H54 (cell line): ENCODE data around the gene SMG6.
"Not testable (repeated sequence)": the region's sequence is repeated elsewhere in the genome, so short reads cannot be mapped to it uniquely, and the experiment has no call there.

Experiments used
- DNase-seq: peaks from one replicate; pipeline ENCODE4 v3.0.0; 2011; ENCODE audit warnings: low spot score, mixed read lengths; ENCODE audit not compliant: insufficient read length
- FAIRE-seq: peaks from 3 replicates; lab custom pipeline; 2011; peaks lifted over from hg19 to GRCh38; lab: Jason Lieb, UNC
- POLR2A ChIP-seq: IDR thresholded peaks from 2 replicates; pipeline ENCODE4 v1.6.1; 2011; ENCODE audit warnings: low read depth, mild to moderate bottlenecking, low read length

The SMG6 gene

DNA sequence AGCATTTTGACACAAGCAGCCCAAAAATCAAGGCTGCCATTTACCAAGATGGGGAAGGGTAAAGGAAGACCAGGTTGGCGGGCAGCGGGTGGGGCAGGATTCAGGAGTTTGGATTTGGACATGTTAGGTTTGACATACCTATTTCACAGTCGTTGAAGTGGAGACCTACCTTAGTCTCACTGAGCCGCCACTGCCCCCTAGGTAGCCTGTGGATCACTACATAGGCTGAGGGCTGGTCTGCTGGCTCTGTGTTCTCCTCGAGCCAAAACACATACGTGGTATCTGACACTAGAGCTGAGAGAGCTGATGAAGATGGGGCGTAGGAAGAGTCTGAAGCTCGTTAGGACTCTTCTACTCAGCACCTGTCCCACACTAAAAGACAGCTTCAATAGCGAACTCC lies 133.6 kb downstream of the SMG6 start:
- FAIRE-seq: no peak
- TF ChIP-seq POLR2A: no peak
- DNase-seq: no peak

- not testable (repeated sequence) for FAIRE-seq, DNase-seq
Measured at GRCh38 chr17:2165723-2166122, 137.9 kb downstream of the SMG6 start.

DNA sequence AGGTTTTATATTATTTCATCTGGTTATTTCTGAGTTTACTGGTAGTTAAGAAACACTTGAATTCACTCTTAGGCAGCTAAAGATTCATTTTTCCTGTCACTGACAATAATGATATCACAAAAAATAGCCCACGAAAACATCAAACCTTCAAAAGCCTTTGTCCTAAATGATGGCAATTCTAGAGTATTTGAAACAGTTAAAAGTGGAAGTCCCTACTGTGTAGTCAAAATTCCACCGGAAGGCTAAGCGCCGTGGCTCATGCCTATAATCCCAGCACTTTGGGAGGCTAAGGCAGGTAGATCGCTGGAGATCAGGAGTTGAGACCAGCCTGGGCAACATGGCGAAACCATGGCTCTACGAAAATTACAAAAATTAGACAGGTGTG lies 145.2 kb downstream of the SMG6 start:
- DNase-seq: no peak
- no peak for FAIRE-seq
- TF ChIP-seq POLR2A: no peak

DNA sequence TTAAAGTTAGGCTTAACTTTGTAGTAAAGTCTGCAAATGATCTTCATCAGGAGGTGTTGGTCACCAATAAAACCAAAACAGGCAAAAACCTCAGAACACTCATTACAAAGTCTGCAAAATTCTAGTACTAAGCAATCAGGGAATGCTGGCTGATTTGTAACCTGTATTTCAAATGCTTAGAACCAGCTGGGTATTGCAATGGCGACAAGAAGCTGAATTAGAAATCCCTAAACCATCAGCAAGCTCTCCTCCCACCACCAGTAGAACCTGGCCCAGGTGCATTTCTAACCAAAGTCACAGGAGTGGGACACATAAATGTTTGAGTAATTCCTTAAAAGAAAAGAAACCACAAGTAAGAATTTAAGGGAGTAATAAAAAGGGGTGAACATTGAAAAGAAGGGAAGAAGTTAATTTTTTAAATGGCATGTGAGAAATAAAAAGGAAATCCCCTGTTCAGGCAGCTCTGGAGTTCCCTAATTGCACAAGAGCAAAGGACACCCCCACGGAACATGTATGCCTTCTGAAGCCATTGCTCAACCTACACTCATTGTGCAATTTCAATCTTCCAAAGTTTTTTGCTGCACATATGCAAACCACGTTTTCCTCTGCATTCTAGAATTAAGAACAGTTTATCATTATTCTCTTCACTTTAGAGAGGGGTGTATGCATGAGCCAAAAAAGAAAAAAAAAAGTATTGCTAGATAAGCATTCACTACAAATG lies 145.8 kb downstream of the SMG6 start:
- no peak for TF ChIP-seq POLR2A
- DNase-seq (no peak), FAIRE-seq (no peak)

DNA sequence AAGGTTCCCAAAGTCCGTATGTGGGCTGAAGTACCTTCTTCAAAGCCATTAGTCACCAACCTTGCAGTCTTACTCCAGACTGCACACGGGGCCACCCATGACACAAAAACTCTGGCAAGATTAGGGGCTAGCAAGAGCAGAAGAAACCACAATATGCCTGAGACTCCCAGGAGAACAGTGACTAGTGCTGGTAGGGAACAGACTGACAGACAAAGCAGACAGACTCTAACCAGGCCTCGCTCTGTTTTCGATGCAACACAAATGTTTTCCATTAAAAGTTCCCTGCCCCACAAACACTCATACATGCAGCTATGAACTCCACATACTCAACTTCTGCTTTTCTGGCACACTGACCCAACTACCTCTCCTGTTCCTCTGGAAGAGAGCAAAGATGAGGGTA lies 146.5 kb downstream of the SMG6 start:
- DNase-seq (no peak), FAIRE-seq (no peak)
- TF ChIP-seq POLR2A: no peak

DNA sequence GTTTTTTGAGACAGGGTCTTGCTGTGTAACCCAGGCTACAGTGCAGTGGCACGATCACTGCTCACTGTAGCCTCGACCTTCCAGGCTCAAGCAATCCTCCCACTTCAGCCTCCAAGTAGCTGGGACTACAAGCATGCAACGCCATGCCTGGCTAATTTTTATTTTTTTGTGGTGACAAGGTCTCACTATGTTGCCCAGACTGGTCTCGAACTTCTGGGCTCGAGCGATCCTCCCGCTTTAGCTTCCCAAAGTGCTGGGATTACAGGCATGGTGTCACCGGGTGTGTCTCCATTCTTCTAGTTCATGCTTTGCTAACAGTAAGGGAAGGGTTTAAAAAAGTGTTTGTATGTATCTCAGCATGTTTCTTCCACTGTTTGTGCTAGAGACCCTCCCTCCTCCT lies 146.9 kb downstream of the SMG6 start:
- TF ChIP-seq POLR2A: no peak
- DNase-seq (no peak), FAIRE-seq (no peak)

DNA sequence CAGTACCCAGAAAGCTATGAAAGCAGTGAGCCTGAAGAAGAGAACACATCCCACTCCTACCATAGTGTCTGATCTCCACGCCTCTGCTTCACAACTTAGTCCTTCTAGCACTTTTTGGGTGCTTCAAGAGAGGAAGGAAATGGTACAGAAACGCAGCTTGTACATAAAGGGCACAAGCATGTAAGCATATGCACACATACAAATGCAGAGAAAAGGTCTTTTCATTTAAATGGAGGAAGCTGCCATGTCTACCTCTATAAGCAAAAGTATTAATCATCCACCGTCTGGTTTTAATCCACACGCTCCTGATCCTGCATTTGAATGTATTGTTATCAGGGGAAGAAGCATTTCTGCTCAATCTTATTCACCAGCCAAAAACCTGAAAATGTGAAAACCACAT lies 148.0 kb downstream of the SMG6 start:
- FAIRE-seq (no peak), DNase-seq (no peak)
- no peak for TF ChIP-seq POLR2A

DNA sequence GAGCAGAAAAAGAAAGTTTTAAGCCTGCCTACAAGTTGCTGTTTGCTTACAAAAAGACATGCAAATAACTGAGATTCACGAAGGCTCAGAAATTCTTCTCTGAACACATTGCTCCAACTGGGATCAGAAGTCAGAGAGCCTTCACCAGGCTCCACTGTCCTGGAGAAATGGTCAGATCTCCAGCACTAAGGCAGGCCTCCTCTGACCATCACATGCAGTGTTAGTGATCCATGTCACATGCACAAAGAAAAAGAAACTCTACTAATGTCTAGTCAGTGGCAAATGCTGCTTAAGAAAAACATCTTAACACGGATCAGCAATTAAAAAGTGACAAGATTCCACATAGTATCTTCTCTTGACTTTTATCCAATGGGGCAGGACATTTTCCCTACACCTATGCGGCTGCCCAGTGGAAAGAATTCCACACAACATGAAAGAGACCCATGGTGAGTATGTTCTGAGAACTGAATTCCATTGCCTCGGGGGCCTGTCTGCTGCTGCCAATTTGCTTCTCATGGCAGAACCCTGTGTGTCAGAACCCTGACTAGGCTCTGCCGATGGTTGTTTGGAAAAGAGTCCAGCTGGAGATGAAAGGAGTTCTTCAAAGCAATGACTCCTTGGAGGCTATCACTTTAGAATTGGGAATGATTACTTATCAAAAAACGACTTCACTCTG lies 152.1 kb downstream of the SMG6 start:
- DNase-seq (no peak), FAIRE-seq (no peak)
- no peak for TF ChIP-seq POLR2A

- DNase-seq (no peak), FAIRE-seq (no peak)
- no peak for TF ChIP-seq POLR2A
Measured at GRCh38 chr17:2150806-2151205, 152.8 kb downstream of the SMG6 start.

DNA sequence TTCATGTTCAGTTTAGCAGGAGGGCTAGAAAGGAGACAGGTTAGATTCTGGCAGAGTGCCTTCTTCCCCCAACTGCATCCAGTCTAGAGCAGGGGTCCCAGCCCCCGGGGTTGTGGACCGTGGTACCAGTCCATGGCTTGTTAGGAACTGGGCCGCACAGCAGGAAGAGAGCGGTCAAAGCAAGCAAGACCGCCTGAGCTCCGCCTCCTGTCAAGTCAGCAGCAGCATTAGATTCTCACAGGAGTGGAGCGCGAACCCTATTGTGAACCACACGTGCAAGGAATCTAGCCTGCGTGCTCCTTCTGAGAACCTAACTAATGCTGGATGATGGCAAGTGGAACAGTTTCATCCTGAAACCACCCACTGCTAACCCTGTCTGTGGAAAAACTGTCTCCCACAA lies 153.7 kb downstream of the SMG6 start:
- DNase-seq: no peak
- TF ChIP-seq POLR2A: no peak
- no peak for FAIRE-seq

DNA sequence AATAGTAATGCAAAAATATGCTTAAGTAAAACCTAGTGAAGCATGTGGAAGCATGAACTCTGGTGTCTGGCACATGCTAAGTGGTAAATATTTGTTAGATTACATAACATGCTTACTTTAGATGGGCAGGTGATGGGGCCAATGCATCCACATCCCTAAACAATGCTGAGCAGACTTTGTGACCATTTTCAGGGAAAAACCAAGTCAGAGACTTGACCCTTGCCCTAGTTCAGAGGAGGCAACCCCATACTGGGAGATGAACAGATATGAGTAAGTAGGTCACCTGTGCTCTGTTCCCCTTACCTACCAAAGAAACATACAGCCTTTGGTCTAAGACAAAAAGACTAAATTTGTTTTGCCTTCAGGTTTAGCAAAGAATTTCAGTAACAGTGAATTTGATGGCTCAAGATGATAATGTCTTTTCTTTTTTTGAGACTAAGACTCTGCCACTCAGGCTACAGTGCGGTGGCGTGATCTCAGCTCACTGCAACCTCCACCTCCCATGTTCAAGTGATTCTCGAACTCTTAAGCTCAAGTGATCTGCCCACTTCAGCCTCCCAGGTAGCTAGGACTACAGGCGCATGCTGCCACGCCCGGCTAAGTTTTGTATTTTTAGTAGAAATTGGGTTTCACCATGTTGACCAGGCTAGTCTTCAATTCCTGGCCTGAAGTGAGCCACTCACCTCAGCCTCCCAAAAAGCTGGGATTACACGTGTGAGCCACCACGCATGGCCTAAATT lies 157.3 kb downstream of the SMG6 start:
- DNase-seq (no peak), FAIRE-seq (no peak)
- TF ChIP-seq POLR2A: no peak

- DNase-seq (no peak), FAIRE-seq (no peak)
- no peak for TF ChIP-seq POLR2A
Measured at GRCh38 chr17:2144701-2145100, 158.9 kb downstream of the SMG6 start.

- no peak for TF ChIP-seq POLR2A
- no peak for DNase-seq
- no peak for FAIRE-seq
Measured at GRCh38 chr17:2143332-2143731, 160.3 kb downstream of the SMG6 start.

DNA sequence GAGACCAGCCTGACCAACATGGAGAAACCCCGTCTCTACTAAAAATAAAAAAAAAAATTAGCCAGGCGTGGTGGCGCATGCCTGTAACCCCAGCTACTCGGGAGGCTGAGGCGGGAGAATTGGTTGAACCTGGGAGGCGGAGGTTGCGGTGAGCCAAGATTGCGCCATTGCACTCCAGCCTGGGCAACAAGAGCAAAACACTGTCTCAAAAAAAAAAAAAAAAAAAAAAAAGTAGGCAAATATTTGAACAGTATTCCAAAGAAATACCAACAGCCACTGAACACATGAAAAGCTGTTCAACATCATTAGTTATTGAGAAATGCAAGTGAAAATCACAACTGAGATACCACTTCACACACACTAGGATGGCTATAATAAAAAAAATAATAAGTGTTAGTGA lies 160.9 kb downstream of the SMG6 start:
- not testable (repeated sequence) for FAIRE-seq, DNase-seq
